Smooth muscle cell of trachea (primary cell): Measurements from ENCODE around the gene CDHR2. TPM values are rescaled to one million over a fixed set of nuclear protein-coding genes. Genes with fewer than 3 reads are reported as not detected.

ENCODE experiments used
- total RNA-seq: library from RNA; depleted of rRNA; stranded (reverse); fragments of >200 nt; gene quantifications from 2 replicates; pipeline ENCODE4 v1.2.1, GENCODE V29; 2014

CDHR2 gene
- total RNA-seq: under 0.01 TPM in 2 replicates

GRCh38 chr5:176548967-176549444, at the start of gene CDHR2:
Gene CDHR2 (plus strand): TSS chr5:176549342. CDS start chr5:176565353, 16,011 bp downstream.

GRCh38 chr5:176536902-176537553, 12.1 kb upstream of the CDHR2 start, which contains the start of gene RNF44:
Gene RNF44 (minus strand): TSS chr5:176537402. CDS start chr5:176532472, 4,930 bp downstream.

GRCh38 chr5:176609724-176610434, 60.7 kb downstream of the CDHR2 start, which contains the start of gene GPRIN1:
Gene GPRIN1 (minus strand): TSS chr5:176610156. CDS start chr5:176599834, 10,322 bp downstream.

GRCh38 chr5:176629853-176630680, 80.9 kb downstream of the CDHR2 start, which contains the start of the genes EIF4E1B and SNCB:
Gene EIF4E1B (plus strand): TSS chr5:176630675. CDS start chr5:176642788, 12,113 bp downstream.
Gene SNCB (minus strand): TSS chr5:176630534. CDS start chr5:176629654, 880 bp downstream.

Other genes with a start within 250 kb of the CDHR2 start
- gene KIAA1191, start 187.6 kb upstream of the CDHR2 start, total RNA-seq: 58.3 and 134 TPM in 2 replicates
- gene ARL10, start 183.9 kb upstream of the CDHR2 start, total RNA-seq: 12.1 and 16.3 TPM in 2 replicates
- 4.5 and 7.6 TPM in 2 replicates for gene NOP16, start 160.7 kb upstream of the CDHR2 start, total RNA-seq
- gene HIGD2A, start 160.6 kb upstream of the CDHR2 start, total RNA-seq: 22.8 and 52.8 TPM in 2 replicates
- 82.2 and 93.6 TPM in 2 replicates for gene CLTB, start 132.8 kb upstream of the CDHR2 start, total RNA-seq
- gene FAF2, start 101.0 kb upstream of the CDHR2 start, total RNA-seq: 45.5 and 46.4 TPM in 2 replicates
- gene RNF44, start 11.9 kb upstream of the CDHR2 start, total RNA-seq: 3.2 and 6.5 TPM in 2 replicates
- 6.3 and 7.4 TPM in 2 replicates for gene GPRIN1, start 60.8 kb downstream of the CDHR2 start, total RNA-seq
- gene SNCB, start 81.2 kb downstream of the CDHR2 start, total RNA-seq: 0.33 and 1.6 TPM in 2 replicates
- gene EIF4E1B, start 81.3 kb downstream of the CDHR2 start, total RNA-seq: not detected in 2 replicates
- 33.7 and 45.7 TPM in 2 replicates for gene TSPAN17, start 98.1 kb downstream of the CDHR2 start, total RNA-seq